WI38 (cell line): ENCODE data around the gene ABCF2.

Experiments
- H3K4me3 ChIP-seq: 2 replicates; pipeline ENCODE4 v1.5.1; 2011; ENCODE audit warnings: low read depth, mild to moderate bottlenecking, control low read depth, low read length
- TF ChIP-seq, protein P1 (sequence below): IDR thresholded peaks from 2 replicates; pipeline ENCODE4 v1.5.1; 2012; ENCODE audit warnings: low read depth, mild to moderate bottlenecking, control low read depth, low read length

ABCF2 gene

DNA sequence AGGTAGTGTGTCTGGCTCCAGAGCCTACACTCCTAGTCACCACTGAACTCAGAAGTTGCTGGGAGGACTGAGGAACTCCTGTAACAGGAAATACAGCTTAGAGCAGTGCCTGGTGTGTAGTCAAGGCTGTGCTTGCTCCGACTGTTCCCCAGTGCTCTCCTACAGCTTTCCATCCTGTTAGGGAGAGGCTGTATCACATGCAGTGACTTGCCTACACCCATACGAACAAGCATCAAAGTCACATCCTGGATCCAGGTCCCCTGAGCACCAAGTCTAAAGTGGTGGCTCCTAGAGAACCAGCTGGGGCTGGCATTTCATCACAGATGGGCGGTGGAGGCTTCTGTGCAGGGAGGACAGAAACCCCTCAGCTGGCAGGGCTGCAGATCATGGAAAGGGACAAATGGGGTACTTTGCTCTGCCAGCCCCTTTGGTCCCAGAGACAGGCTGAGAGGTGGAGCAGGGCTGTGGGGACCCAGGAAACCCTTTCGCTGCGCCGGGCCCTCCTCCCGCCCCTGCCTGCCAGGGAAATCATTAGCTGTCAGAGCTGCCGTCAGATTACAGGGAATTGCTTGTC is 47.6 kb downstream of the ABCF2 start:
- H3K4me3 ChIP-seq, result no peak overlapping the region
- TF ChIP-seq, protein P1, sequence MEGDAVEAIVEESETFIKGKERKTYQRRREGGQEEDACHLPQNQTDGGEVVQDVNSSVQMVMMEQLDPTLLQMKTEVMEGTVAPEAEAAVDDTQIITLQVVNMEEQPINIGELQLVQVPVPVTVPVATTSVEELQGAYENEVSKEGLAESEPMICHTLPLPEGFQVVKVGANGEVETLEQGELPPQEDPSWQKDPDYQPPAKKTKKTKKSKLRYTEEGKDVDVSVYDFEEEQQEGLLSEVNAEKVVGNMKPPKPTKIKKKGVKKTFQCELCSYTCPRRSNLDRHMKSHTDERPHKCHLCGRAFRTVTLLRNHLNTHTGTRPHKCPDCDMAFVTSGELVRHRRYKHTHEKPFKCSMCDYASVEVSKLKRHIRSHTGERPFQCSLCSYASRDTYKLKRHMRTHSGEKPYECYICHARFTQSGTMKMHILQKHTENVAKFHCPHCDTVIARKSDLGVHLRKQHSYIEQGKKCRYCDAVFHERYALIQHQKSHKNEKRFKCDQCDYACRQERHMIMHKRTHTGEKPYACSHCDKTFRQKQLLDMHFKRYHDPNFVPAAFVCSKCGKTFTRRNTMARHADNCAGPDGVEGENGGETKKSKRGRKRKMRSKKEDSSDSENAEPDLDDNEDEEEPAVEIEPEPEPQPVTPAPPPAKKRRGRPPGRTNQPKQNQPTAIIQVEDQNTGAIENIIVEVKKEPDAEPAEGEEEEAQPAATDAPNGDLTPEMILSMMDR, result no peak

DNA sequence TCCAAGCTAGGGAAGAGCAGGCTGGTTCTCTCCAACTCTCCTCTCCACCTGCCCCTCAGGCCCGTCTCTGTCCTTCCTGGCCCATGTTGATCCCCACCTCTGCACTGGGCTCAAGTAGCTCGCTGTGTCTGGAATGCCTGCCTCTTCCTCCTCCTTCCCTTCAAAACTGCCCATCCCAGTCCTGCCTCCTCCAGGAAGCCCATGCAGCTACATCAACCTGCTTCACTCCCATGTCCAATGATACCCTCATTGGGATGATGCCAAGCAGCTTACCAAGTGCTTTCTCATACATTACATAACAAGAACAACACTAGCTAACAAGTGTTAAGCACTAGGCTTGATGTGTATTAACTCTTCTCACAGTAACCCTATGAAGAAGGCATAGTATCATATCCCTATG is 48.2 kb downstream of the ABCF2 start:
- no peak overlapping the region for H3K4me3 ChIP-seq

DNA sequence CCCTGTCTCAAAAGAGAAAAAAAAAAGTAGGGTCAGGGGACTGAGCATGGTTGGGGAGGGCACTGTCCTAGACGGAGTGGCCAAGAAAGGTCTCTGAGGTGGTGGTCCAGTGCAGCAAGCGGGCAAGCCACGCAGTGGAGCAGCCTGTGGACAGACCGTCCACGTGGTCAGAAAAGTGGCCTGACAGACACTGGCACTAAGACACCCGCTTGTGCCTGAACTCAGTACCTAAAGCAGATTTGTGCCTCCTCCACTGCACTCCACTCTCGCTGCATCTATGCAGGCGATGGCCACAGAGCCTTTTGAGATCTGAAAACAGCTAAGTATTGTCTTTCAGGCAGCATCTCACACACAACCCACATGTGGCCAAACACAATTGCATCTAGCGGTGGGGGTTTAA is 48.8 kb downstream of the ABCF2 start:
- no peak overlapping the region for H3K4me3 ChIP-seq
- TF ChIP-seq, protein P1, result no peak

More for the DNA sequence above, 48.2 kb downstream of the ABCF2 start:
- TF ChIP-seq, protein P1, result no peak

DNA sequence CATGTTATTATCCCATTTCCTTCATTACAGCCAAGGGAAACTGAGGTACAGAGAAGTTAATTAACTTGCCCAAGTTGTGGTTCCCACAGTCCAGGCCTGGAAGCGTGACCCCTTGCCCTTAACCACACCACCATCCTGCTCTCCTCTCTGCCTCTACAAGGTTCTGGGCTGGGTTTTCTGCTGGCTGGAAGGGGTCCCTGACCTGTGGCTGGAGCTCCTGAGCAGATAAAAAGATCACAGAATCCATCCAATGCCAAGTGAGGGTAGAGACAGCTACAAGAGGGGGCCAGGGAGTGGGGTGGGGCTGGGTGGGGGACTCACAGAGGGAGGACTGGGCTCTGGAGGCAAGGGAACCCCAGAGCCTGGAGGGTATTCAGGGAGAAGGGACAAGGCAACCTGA is 49.7 kb downstream of the ABCF2 start:
- TF ChIP-seq, protein P1, result no peak
- no peak overlapping the region for H3K4me3 ChIP-seq

DNA sequence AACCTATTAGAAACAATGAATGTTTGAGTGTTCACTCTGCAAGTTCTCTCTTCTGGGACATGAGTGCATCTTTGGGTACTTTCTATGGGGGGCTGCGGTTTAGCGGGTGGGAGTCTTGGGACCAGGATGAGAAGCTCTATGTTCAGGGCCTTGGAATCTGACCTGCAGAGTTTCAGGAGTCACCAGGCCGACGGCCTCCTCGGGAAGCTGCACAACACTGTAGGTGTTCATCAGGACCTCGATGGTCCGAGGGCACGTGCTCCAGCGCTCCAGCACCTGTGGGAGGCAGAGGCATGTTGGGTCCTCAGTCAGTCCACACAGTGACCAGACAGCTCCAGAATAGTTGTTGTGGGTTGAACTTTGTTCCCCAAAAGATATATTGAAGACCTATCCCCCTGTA is 50.6 kb downstream of the ABCF2 start:
- TF ChIP-seq, protein P1, result no peak
- no peak overlapping the region for H3K4me3 ChIP-seq

DNA sequence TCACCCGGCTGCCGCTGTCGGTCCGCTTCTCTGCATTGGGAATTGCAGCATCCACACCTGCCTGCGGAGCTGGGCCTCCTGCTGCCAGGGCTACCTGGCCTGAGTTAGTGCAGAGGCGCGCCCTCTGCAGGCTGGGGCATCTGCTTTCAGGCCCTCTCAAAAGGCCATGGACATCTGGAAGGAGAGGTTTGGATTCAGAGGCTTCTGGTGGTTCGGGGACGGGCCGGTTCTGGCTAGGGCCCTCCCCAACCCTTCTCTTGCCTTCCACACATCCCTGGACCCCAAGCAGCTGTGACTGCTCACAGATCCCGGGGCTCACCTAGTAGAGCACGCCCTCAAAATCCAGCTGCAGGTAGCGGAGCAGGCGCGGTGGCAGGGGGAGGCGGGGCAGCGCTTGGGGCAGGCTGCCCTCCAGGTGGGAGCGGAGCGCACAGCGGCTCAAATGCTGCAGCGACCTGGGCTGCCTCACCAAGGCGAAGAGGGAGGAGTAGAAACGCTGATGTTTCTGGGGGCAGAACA is 51.2 kb downstream of the ABCF2 start:
- H3K4me3 ChIP-seq, result no peak overlapping the region
- TF ChIP-seq, protein P1, result no peak

DNA sequence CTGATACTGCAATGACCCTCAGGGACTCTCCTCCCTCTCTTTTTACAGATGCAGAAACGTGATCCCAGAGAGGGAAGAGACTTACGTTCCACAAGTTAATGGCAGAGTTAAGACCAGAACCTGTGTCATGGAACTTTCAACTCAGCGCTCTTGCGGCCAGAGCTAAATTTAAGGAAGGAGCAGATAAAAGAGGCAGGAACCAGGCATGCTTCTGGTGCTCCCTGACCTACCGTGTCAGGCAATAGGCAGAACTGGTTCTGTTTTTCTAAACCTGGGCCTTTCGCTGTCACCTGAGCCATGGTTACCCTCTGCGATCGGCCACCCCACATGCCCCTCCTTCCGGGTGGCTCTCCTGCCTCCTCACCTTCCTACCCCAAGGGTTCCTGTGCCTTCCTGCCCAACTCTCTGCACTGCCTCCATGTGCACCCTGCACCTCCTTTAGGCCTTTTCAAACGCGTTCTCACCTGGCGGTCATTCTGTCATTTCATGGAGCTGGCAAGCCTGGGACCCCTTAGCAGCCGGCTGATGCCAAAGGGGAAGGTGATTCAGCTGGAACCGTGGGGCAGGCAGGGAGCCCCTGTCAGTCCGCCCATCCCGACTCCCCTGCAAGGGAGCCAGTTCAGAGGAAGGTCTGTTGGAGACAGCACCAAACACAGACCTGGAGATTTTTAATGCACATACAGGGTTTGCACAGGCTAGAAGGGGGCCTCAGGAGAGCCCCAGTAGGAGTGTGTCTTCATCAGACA is 51.8 kb downstream of the ABCF2 start:
- TF ChIP-seq, protein P1, result no peak
- no peak overlapping the region for H3K4me3 ChIP-seq
